B cell (primary cell): ENCODE data around the gene PI4KB. TPM values are rescaled to one million over a fixed set of nuclear protein-coding genes. Genes with fewer than 3 reads are reported as not detected.

Experiments
- ATAC-seq: fragments of 200-7000 bp; cut with Tn5 transposase; one replicate; pipeline ENCODE4 v1.10.0; 2021; ENCODE audit warnings: low read depth, mild to moderate bottlenecking, moderate number of reproducible peaks, moderate library complexity
- CTCF ChIA-PET: fragments of 350-600 bp; sonication (Branson Sonifier 250); formaldehyde crosslinking; loops from one replicate; lab custom pipeline; 2021; ENCODE audit warnings: antibody characterized with exemption, inconsistent platforms; lab: Charles Lee
- POLR2A ChIA-PET: fragments of 350-600 bp; sonication (Branson Sonifier 250); formaldehyde crosslinking; loops from one replicate; lab custom pipeline; 2021; ENCODE audit warnings: antibody characterized with exemption; lab: Charles Lee
- DNase-seq: peaks from one replicate; pipeline ENCODE4 v3.0.0; 2013
- H2AFZ ChIP-seq: 2 replicates; pipeline ENCODE4 v1.6.1; 2012; ENCODE audit warnings: mild to moderate bottlenecking, low read depth, low read length; ENCODE audit not compliant: insufficient read depth, poor library complexity, severe bottlenecking
- H3K27ac ChIP-seq, 2 donors: 1 replicate in 1 of 2; 2 replicates in 1 of 2; pipeline ENCODE4 v1.5.1; 2012 to 2013; ENCODE audit warnings: low read length in 2 of 2, mild to moderate bottlenecking in 2 of 2, moderate library complexity in 1 of 2
- H3K27me3 ChIP-seq, 4 experiments: fragments of 200-600 bp in 1 of 4; sonication (generic) in 1 of 4; replicated peaks in 1 of 4; 1 replicate in 2 of 4; 2 replicates in 2 of 4; pipeline versions ENCODE4 v1.6.1 to v1.7.0; 2013 to 2016; ENCODE audit warnings: low read length in 3 of 4, mild to moderate bottlenecking in 2 of 4, mixed read lengths in 1 of 4, moderate library complexity in 1 of 4; ENCODE audit not compliant: insufficient read depth in 4 of 4, control insufficient read depth in 3 of 4; ENCODE audit errors: control extremely low read depth in 1 of 4
- H3K36me3 ChIP-seq, 2 experiments: replicated peaks in 1 of 2; 1 replicate in 1 of 2; 2 replicates in 1 of 2; pipeline versions ENCODE4 v1.6.1 to v1.7.1; 2013; ENCODE audit warnings: low read length in 1 of 2; ENCODE audit not compliant: insufficient read depth in 2 of 2, control insufficient read depth in 1 of 2; ENCODE audit errors: control extremely low read depth in 1 of 2, extremely low read depth in 1 of 2
- H3K4me1 ChIP-seq, 2 donors: fragments of 200-600 bp in 1 of 2; sonication (generic) in 1 of 2; 1 replicate in 1 of 2; 2 replicates in 1 of 2; pipeline versions ENCODE4 v1.5.1 to v1.6.1; 2013 to 2017; ENCODE audit warnings: low read length in 2 of 2; ENCODE audit not compliant: control insufficient read depth in 2 of 2, insufficient read depth in 2 of 2
- H3K4me2 ChIP-seq: replicated peaks from 2 replicates; pipeline ENCODE3; 2012; ENCODE audit warnings: mild to moderate bottlenecking, low read depth, low read length; ENCODE audit not compliant: poor library complexity, severe bottlenecking
- H3K4me3 ChIP-seq, 5 experiments: fragments of 200-600 bp in 1 of 5; sonication (generic) in 1 of 5; 1 replicate in 3 of 5; 2 replicates in 2 of 5; pipeline versions ENCODE4 v1.5.1 to v1.7.0; 2011 to 2016; ENCODE audit warnings: low read length in 4 of 5, mild to moderate bottlenecking in 4 of 5, low read depth in 2 of 5, control low read depth in 1 of 5, moderate library complexity in 1 of 5; ENCODE audit not compliant: insufficient read depth in 1 of 5; ENCODE audit errors: control extremely low read depth in 1 of 5, extremely low read depth in 1 of 5
- H3K79me2 ChIP-seq: fragments of 200-600 bp; sonication (generic); one replicate; pipeline ENCODE4 v1.6.0; 2016; ENCODE audit warnings: low read length; ENCODE audit not compliant: control insufficient read depth, insufficient read depth
- H3K9ac ChIP-seq: fragments of 200-600 bp; sonication (generic); 2 replicates; pipeline ENCODE4 v1.6.1; 2017; ENCODE audit warnings: mild to moderate bottlenecking, low read length, moderate library complexity
- H3K9me3 ChIP-seq, 3 donors: one replicate each; pipeline versions ENCODE4 v1.6.1 to v1.7.1; 2013; ENCODE audit warnings: low read length in 2 of 3; ENCODE audit not compliant: control insufficient read depth in 2 of 3, insufficient read depth in 1 of 3; ENCODE audit errors: control extremely low read depth in 1 of 3
- H4K20me1 ChIP-seq: 2 replicates; pipeline ENCODE4 v1.6.0; 2012; ENCODE audit warnings: mild to moderate bottlenecking, low read length; ENCODE audit not compliant: insufficient read depth, control insufficient read depth, poor library complexity, severe bottlenecking
- H3K27ac Mint-ChIP-seq: one replicate; pipeline ENCODE4 v1.8.0; 2021; ENCODE audit warnings: mixed read lengths
- H3K27me3 Mint-ChIP-seq: one replicate; pipeline ENCODE4 v1.8.0; 2021; ENCODE audit warnings: mixed read lengths
- H3K4me1 Mint-ChIP-seq: one replicate; pipeline ENCODE4 v1.8.0; 2021; ENCODE audit warnings: mixed read lengths
- H3K4me3 Mint-ChIP-seq: one replicate; pipeline ENCODE4 v1.8.0; 2021; ENCODE audit warnings: mixed read lengths
- H3K9me3 Mint-ChIP-seq: one replicate; pipeline ENCODE4 v1.8.0; 2022; ENCODE audit warnings: mixed read lengths; ENCODE audit not compliant: insufficient read depth
- CTCF ChIP-seq: fragments of 200-600 bp; IDR thresholded peaks from one replicate; pipeline ENCODE4 v1.8.0; 2022; ENCODE audit warnings: antibody characterized with exemption, mild to moderate bottlenecking
- EZH2 ChIP-seq: IDR thresholded peaks from 2 replicates; pipeline ENCODE4 v1.6.1; 2012; ENCODE audit warnings: borderline replicate concordance, low read depth, mild to moderate bottlenecking, moderate library complexity, low read length; ENCODE audit not compliant: insufficient read depth, poor library complexity, severe bottlenecking
- WGBS: methylation state at CpG from one replicate; pipeline ENCODE4 v1.1.5; 2013; ENCODE audit warnings: missing lambda C conversion rate; ENCODE audit not compliant: insufficient coverage; 5-methylcytosine and 5-hydroxymethylcytosine counted together
- intact Hi-C: fragments of 100-400 bp; cut with micrococcal nuclease; formaldehyde crosslinking; loops from one replicate; pipeline ENCODE4 v1.10.0; 2022
- polyA plus RNA-seq: library from polyadenylated mRNA; depleted of rRNA; stranded (reverse); fragments of >200 nt; gene quantifications from 2 replicates; pipeline ENCODE4 v1.2.3, GENCODE V29; 2012
- total RNA-seq, 2 donors: library from RNA; stranded (reverse); fragments of 120-200 nt in 1 of 2; gene quantifications; 1 replicate in 1 of 2; 2 replicates in 1 of 2; pipeline versions ENCODE4 v1.2.3 to v1.2.4, GENCODE V29; 2013 to 2022

PI4KB gene
- total and polyA plus RNA-seq, 2 donors (not counting 1 experiment from before 2014, with no cell fraction given): 110 to 138 TPM

- 33% methylated on average over 29 of the region's 34 CpGs for WGBS
- Histone ChIP-seq H3K79me2 (peaks cover 68% of the 10 kb centered on the region), H3K9me3 (no peaks in the 10 kb centered on the region), H3K36me3 (peaks cover 0 to 18% of the 10 kb centered on the region in 2 experiments), H3K4me3 (peak overlapping the region; percentile 72 to 99 (median 90)), H3K9ac (peak overlapping the region; percentile 90), H4K20me1 (peaks cover 1% of the 10 kb centered on the region), H3K4me1 (peaks cover 21 to 26% of the 10 kb centered on the region in 2 donors), H3K27me3 (no peaks in the 10 kb centered on the region), H3K27ac (peak overlapping the region; percentile 72 to 87), H3K4me2 (peak overlapping the region; percentile 90), H2AFZ (peak overlapping the region; percentile 90)
- Mint-ChIP-seq H3K27me3 (no peaks in the 10 kb centered on the region), H3K9me3 (no peaks in the 10 kb centered on the region), H3K4me3 (peak overlapping the region; percentile 93), H3K27ac (peak overlapping the region; percentile 96), H3K4me1 (peaks cover 36% of the 10 kb centered on the region)
- no peak for DNase-seq
- ATAC-seq: peak; percentile 2
- POLR2A ChIA-PET: interaction anchor here (0.6 to 2.1 kb wide), 6 partner anchors 13 to 71 kb away, joined by 3 to 18 read pairs (median 6); partner anchors contain the start of genes PSMB4 and RFX5
- CTCF ChIA-PET: interaction anchor here (0.6 to 10.0 kb wide), 8 partner anchors 13 to 228 kb away, joined by 3 to 148 read pairs (median 4); partner anchors contain the start of genes PSMB4, VPS72 and ZNF687
- TF ChIP-seq CTCF (no peak), EZH2 (no peak)
- intact Hi-C loops: loop anchor here (1.0 to 5.0 kb wide), 6 partner anchors 13 to 131 kb away; partner anchors contain the start of genes PIP5K1A, POGZ, PSMD4 and RFX5
Measured at GRCh38 chr1:151327903-151328674, 873 bp upstream of the PI4KB start.
